HG02870 (cell line): ENCODE measurements around the gene OS9.
A peak's percentile ranks its signal among the peaks of the same experiment; 100 is the strongest.

Experiments
- ATAC-seq: cut with Tn5 transposase; IDR thresholded peaks from one replicate; pipeline ENCODE4 v1.9.1; 2021; ENCODE audit warnings: mild to moderate bottlenecking, moderate library complexity; ENCODE audit not compliant: unreplicated experiment

The OS9 gene

GRCh38 chr12:57764662-57765002 is 70.7 kb downstream of the OS9 start:
- ATAC-seq = peak; percentile 5

GRCh38 chr12:57765003-57765697 is 71.2 kb downstream of the OS9 start:
- peak; percentile 51 for ATAC-seq

GRCh38 chr12:57765698-57766463 is 71.9 kb downstream of the OS9 start:
- no peak for ATAC-seq

GRCh38 chr12:57766464-57767304 is 72.8 kb downstream of the OS9 start, which contains the start of gene CYP27B1:
Gene CYP27B1, minus strand, starts transcription at chr12:57767078. Its CDS starts 37 bp downstream, at chr12:57767041.
- no peak for ATAC-seq

GRCh38 chr12:57767305-57767698 is 73.4 kb downstream of the OS9 start:
- ATAC-seq = no peak

GRCh38 chr12:57767876-57768275 is 73.9 kb downstream of the OS9 start:
- ATAC-seq = no peak

- no peak for ATAC-seq
Observed at GRCh38 chr12:57769594-57769993, 75.7 kb downstream of the OS9 start.

GRCh38 chr12:57770734-57771133 is 76.8 kb downstream of the OS9 start:
- ATAC-seq = no peak
